Epithelial cell of proximal tubule (primary cell): Measurements from ENCODE around the gene TAF11L4. TPM values are rescaled to one million over a fixed set of nuclear protein-coding genes. Genes with fewer than 3 reads are reported as not detected.
"Not testable (repeated sequence)": the region's sequence is repeated elsewhere in the genome, so short reads cannot be mapped to it uniquely, and the experiment has no call there.

ENCODE experiments used
- DNase-seq: peaks from one replicate; pipeline ENCODE4 v3.0.0-alpha.2; 2011; ENCODE audit warnings: low read depth
- H3K4me3 ChIP-seq: 2 replicates; pipeline ENCODE4 v1.5.1; 2011; ENCODE audit warnings: low read depth, mild to moderate bottlenecking, low read length
- CTCF ChIP-seq: conservative IDR thresholded peaks from 2 replicates; pipeline ENCODE4 v1.5.1; 2012; ENCODE audit warnings: low read depth, mild to moderate bottlenecking, low read length
- total RNA-seq: library from RNA; depleted of rRNA; stranded (reverse); fragments of >200 nt; gene quantifications from 2 replicates; pipeline ENCODE4 v1.2.3, GENCODE V29; 2015

TAF11L4 gene
- not detected in 2 replicates for total RNA-seq

- H3K4me3 ChIP-seq, DNase-seq: not testable (repeated sequence)
Measured at GRCh38 chr5:17521501-17521900, at the start of gene TAF11L4. Gene TAF11L4, plus strand, starts transcription at chr5:17521801.

- H3K4me3 ChIP-seq, DNase-seq: not testable (repeated sequence)
Measured at GRCh38 chr5:17475064-17475463, 46.5 kb upstream of the TAF11L4 start.

- no peak for TF ChIP-seq CTCF
- no peak overlapping the region for H3K4me3 ChIP-seq
- no peak for DNase-seq
Measured at GRCh38 chr5:17477043-17477442, 44.6 kb upstream of the TAF11L4 start.

- DNase-seq: no peak
- H3K4me3 ChIP-seq: no peak overlapping the region
- no peak for TF ChIP-seq CTCF
Measured at GRCh38 chr5:17477573-17478265, 43.9 kb upstream of the TAF11L4 start.

GRCh38 chr5:17481378-17481777 is 40.2 kb upstream of the TAF11L4 start:
- no peak for DNase-seq
- H3K4me3 ChIP-seq: no peak overlapping the region
- no peak for TF ChIP-seq CTCF

GRCh38 chr5:17482790-17483189 is 38.8 kb upstream of the TAF11L4 start:
- no peak for DNase-seq
- no peak overlapping the region for H3K4me3 ChIP-seq
- TF ChIP-seq CTCF: no peak

- not testable (repeated sequence) for H3K4me3 ChIP-seq, DNase-seq
Measured at GRCh38 chr5:17486464-17487173, 35.0 kb upstream of the TAF11L4 start.

- no peak for DNase-seq
- H3K4me3 ChIP-seq: no peak overlapping the region
- no peak for TF ChIP-seq CTCF
Measured at GRCh38 chr5:17487174-17487512, 34.5 kb upstream of the TAF11L4 start.

- not testable (repeated sequence) for DNase-seq, H3K4me3 ChIP-seq
Measured at GRCh38 chr5:17491257-17491656, 30.3 kb upstream of the TAF11L4 start.
